H1 (cell line): ENCODE results near the gene BCAS3. TPM values are rescaled to one million over a fixed set of nuclear protein-coding genes. Genes with fewer than 3 reads are reported as not detected.

Experiments used
- POLR2A ChIP-seq, 2 experiments: IDR thresholded peaks; 1 replicate in 1 of 2; 2 replicates in 1 of 2; pipeline ENCODE4 v1.6.1; 2011; ENCODE audit warnings: low read depth in 2 of 2, low read length in 2 of 2, mild to moderate bottlenecking in 2 of 2; ENCODE audit errors: control extremely low read depth in 1 of 2
- SUZ12 ChIP-seq: fragments of 200-600 bp; sonication (generic); IDR thresholded peaks from 2 replicates; pipeline ENCODE4 v1.6.1; 2012; ENCODE audit warnings: mild to moderate bottlenecking, inconsistent platforms, low read length, moderate library complexity, mixed read lengths
- polyA plus RNA-seq, 7 experiments: library from polyadenylated mRNA; depleted of rRNA in 3 of 7; stranded (reverse) in 5 of 7; unstranded in 2 of 7; fragments of >200 nt in 5 of 7; fragments of 200-250 nt in 2 of 7; gene quantifications; 1 replicate in 5 of 7; 2 replicates in 1 of 7; 4 replicates in 1 of 7; pipeline versions ENCODE4 v1.2.1 to v1.2.3, GENCODE V29; 2011 to 2013; ENCODE audit warnings: missing spikeins in 2 of 7, mixed read lengths in 2 of 7
- total RNA-seq: library from RNA; stranded (reverse); fragmentation: NEBNext Ultra II Directional; extraction: Animal tissue kit (Norgen Biotek cat#: 25700); gene quantifications from 2 replicates; pipeline ENCODE4 v1.2.1, GENCODE V29; 2021

The BCAS3 gene
- total and polyA plus RNA-seq, 2 of the 8 experiments (the other 6 are each of a cell fraction or from before 2014, with no cell fraction given), result 9.9 to 13.3 TPM

- no peak for TF ChIP-seq SUZ12
- no peak for TF ChIP-seq POLR2A (IDR thresholded peaks at IDR 0.05; ENCODE audit: control extremely low read depth in 1 of 2, low read depth in 2 of 2, low read length in 2 of 2)
These were observed 526.0 kb downstream of the BCAS3 start (continued) for GRCh38 chr17:61203671-61204131.
